Measurements from ENCODE around the gene ETV6. TPM values are rescaled to one million over a fixed set of nuclear protein-coding genes. Genes with fewer than 3 reads are reported as not detected.
"Not testable (repeated sequence)": the region's sequence is repeated elsewhere in the genome, so short reads cannot be mapped to it uniquely, and the experiment has no call there.

The ETV6 gene
- 42.0 TPM for total RNA-seq
- long read RNA-seq, full-length matches to known transcripts, result 3 of 35 reads
- long read RNA-seq, partial matches to known transcripts, result 4 of 35 reads
- long read RNA-seq, other reads (novel, unspliced or antisense), result 28 of 35 reads

DNA sequence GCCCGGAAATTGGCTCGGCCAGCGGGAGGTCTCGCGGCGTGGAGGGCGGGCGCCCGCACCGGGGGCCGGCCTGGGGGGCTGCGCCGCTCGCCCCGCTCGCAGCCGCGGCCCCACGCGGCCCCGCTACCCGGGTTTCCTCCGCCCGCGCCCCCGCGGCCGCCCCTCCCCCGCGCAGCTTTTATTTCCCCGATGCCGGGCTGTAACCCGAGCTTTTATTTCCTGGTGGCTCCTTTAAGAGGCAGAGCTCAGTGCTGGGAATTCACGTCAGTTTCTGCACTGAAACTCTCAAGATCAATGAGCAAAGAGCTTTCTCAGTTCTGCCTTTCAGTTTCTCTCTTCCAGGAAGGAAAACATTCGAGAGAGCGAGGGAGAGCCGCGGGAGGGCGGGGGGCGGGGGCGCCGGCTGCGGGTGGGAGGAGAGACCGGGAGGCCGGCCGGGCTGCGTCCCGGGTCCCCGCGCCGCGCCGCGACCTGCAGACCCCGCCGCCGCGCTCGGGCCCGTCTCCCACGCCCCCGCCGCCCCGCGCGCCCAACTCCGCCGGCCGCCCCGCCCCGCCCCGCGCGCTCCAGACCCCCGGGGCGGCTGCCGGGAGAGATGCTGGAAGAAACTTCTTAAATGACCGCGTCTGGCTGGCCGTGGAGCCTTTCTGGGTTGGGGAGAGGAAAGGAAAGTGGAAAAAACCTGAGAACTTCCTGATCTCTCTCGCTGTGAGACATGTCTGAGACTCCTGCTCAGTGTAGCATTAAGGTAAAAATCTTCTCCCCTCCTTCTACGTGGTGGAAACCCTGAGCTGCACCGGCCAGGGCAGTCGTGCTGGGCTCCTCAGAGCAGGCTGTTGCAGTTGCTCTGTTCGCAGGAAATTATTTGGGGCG is at the start of gene ETV6:
ETV6 (plus strand) TSS at position 262 of the 873 bp plus-strand sequence; CDS start at position 716, 454 bp downstream.
- DNase-seq (ENCODE audit: low spot score), result no peak

DNA sequence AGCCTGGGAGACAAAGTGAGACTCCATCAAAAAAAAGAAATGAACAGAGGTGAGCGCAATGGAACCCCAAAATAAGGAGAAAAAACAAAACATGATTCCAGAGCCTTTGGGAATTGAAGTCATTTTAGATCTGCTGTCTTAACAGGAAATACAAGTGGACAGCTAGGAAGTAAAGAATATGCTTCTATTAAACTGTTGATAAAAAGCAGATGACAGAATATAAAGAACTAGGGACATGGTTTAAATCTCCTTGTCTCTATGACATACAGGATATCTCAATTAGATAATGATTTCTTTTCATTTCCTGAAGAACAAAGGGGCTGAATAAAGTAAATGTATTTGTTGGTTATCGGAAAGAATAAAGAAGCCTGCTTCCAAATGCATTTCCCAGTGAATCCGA is 49.3 kb upstream of the ETV6 start:
- DNase-seq (ENCODE audit: low spot score), result no peak

DNA sequence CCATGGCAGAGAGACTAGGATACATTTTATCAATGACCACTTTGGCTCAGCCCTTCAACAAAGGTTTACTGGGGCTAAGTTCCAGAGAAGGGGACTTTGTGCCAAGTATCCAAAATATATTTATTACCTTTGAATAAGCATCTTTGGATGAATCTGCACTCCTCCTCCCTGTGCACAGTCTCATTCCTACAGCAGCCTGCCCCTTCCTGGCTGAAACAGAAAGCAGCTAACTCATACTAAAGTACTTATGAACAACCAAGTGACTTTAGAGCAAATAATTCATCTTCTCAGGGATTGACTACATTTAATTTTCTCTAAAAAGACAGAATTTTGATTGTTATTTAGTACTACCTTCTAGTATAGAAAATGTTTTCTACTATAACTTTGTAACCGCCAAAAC is 47.8 kb upstream of the ETV6 start:
- DNase-seq (ENCODE audit: low spot score), result no peak

DNA sequence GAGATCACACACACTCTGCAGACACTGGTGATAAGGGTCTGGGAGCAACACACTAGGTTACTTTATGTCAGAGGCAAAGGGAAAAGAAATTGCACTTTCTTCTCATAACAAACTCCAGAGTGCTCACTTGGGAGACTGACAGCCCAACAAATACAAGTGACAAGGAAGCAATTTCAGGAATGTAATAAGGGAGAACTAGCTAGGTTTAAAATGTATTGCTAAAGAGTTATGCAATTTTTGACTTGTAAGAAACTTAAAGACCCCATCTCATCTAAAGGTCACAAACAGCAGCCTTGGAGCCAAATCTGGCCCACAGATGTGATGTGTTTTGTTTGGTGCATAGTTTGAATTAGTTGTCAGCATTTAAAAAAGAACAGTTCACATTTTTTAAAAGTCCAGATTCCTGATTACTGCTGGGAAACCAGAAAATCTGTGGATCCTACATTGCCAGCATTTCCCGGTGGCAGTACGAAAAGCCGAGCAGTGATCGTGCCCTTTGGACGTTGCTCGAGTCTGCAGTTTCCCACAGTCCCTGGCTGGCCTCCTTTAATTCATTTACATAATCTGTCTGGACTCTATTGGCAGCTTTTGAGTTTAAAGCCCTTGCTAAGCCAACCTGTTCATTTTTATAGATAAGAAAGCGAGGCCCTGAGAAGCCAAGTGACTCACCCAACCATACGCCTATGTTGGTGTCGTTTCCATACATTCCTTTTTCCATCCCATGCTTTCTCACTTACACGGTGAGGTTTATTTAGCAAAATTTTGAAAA is 42.0 kb upstream of the ETV6 start:
- no peak for DNase-seq (ENCODE audit: low spot score)

DNA sequence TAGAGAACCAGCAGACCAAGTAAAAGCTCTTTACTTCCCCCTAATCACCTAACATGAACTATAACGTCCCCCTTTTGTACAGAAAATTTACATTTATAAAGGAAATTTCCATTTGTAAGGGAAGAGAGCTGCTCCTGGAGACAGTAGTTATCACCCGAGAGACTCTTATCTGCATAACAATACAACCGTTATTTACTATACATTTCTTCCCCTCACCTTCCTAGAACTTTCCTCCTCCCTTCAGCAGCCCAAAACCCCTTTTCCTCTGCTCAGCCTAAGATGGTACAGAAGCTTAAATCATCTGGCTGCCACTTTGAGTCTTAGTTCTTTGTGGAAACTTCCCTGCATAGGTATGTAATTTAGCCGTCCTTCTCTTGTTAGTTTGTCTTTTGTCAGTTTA is 40.4 kb upstream of the ETV6 start:
- DNase-seq (ENCODE audit: low spot score), result no peak

DNA sequence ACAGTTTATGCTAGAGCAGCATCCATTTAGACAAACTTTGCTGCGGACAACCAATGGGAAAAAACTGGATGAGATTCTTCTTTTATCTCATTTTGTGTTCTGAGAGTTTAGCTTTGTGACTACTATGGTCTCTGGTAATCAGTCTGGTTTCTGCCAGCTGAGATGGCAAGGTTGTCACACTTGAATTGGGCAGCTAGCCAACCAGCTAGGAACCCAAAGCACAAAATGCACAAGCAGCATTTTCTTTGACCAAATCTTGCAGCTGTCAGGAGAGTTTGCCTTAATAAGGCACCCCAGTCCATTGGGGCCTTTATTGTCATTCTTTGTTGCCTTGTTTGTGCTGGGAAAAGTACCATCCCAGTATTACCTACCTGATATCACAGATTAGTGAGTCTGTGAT is 34.0 kb upstream of the ETV6 start:
- no peak for DNase-seq (ENCODE audit: low spot score)

DNA sequence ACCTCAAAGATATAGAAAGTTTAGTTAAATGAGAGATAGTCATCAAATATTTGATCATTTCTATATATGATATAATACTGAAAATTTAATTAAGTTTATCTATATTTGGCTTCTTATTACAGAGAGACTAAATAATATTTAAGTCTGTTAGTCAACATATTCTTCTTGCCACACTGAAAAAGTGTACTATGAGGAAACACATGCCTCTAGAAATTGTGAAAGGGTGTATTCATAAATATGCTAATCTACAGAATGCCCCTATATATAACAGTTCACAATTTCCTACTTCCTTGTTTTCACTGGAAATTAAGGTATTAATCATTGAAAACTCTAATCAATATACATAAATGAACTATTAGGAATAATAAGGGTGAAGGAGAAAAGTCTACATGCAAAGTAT is 31.4 kb upstream of the ETV6 start:
- DNase-seq (ENCODE audit: low spot score), result no peak

DNA sequence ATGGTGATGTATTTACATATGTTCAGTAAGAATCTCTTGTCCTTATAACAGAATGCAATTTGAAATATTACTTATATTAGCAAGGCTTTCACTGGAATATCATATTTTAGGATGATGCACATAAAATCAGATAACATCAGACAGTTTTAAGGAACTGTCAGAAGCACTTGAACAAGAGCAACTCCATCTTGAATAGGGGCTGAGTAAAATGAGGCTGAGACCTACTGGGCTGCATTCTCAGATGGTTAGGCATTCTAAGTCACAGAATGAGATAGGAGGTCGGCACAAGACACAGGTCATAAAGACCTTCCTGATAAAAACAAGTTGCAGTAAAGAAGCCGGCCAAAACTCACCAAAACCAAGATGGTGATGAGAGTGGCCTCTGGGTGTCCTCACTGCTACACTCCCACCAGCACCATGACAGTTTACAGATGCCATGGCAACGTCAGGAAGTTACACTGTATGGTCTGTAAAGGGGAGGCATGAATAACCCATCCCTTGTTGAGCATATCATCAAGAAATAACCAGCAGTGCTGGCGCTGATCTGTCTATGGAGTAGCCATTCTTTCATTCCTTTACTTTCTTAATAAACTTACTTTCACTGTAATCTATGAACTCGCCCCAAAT is 27.6 kb upstream of the ETV6 start:
- DNase-seq (ENCODE audit: low spot score), result no peak

DNA sequence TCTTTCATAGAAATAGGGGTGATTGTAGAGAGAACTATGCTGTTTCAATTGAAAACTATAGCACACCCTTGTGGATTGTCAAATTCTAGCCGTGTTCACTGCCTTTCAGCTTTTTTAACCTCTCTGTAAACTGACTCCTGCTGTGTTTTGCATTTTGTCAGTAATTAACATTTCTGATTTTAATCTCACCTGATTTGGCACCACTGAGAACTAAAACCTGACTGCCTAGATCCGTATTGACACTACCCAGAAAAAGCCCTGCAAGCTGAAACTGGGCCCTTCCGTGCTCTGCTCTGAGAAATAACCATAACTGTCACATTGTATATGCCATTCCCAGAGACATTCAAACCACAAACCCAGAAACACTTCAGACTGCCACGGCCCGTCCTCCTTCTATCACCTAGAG is 26.6 kb upstream of the ETV6 start:
- no peak for DNase-seq (ENCODE audit: low spot score)

DNA sequence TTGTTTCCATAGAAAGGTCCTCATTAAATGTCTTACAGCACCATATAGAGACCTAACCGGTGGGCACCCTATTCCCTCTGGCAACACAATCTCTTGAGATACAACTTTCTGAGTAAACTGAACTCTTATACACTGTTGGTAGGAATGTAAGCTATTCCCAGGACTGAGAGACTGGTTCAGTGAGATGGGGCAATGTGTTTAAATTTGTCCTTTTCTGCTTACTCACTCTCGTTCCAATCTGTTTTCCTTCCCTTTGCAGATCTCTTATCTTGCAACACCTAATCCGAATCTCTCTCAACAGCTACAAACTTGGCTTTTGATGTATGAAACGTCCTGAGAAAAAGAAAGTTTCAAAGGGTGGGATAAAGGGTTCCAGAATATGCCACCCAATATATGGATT is 26.1 kb upstream of the ETV6 start:
- no peak for DNase-seq (ENCODE audit: low spot score)

DNA sequence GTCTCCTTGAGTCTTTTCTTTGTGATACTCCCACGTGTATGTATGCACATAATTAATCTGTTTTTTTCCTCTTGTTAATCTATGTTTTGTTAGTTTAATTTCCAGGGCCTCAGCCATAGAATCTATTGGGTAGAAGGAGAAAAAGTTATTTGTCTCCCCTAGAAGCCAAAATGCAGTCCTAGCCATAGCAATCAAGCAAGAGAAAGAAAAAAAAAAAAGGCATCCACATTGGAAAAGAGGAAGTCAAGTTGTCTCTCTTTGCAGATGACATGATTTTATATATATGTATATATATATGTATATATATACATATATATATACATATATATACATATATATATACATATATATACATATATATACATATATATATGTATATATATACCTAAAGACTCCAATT is 25.4 kb upstream of the ETV6 start:
- DNase-seq (ENCODE audit: low spot score), result no peak

DNA sequence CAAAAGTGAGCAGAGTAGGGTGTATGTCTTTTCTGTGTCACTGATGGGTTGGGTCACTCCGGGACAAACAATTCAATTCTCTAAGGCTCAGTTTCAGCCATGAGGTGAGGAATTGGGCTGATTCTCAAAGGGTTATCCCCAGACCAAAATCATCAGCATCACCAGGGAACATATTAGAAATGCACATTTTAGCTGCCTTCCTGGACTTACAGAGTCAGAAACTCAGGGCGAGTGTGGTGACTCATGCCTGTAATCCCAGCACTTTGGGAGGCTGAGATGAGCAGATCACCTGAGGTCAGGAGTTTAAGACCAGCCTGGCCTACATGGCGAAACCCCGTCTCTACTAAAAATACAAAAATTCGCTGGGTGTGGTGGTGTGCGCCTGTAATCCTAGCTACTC is 21.8 kb upstream of the ETV6 start:
- not testable (repeated sequence) for DNase-seq (ENCODE audit: low spot score)

DNA sequence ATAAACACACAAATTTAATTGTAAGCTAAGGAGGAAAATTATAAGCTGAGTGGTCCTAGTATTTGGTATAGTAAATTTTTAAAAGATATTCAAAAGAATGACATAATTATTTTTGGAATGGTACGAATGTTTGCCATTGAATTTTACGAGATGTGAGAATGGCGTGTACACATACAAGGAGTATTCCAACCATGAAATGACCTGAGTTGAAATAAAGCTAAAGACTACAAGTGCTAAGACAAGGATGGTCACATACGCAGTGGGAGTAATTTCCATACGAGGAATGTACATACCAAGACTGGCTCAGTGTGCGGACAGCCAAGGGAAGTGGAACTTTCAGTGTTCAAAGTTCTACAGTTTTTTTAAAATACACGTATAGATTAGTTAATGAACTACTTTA is 21.1 kb upstream of the ETV6 start:
- no peak for DNase-seq (ENCODE audit: low spot score)

DNA sequence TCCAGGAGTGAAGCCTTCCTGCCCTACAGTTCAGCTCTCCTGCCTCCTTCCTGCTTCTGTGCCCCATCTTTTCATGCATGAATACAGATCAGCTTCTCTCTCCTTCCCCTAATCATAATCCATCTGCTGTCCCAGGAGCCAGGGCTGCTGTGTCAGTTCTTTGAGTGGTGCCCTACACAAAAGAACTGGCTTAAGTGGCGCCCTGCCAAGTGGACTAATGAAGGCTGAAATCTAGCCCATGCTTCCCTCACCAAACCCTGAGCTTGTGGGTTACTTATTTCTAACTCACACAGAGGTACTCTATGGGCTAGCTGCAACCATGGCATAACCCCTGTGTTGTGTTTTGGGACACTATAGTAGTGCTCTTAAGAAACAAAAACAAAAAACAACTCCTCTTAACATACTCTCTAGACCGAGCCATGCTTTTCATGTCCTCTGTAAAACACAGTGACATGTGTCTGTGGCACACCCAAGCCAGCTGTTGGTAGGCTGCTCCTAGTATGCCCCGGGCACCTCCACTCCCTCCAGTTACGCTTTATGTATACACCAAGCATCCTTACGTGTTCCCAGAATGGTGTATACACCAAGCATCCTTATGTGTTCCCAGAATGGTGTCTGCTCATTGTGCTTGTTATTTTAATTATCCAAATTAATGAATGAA is 19.3 kb upstream of the ETV6 start:
- DNase-seq (ENCODE audit: low spot score), result no peak

DNA sequence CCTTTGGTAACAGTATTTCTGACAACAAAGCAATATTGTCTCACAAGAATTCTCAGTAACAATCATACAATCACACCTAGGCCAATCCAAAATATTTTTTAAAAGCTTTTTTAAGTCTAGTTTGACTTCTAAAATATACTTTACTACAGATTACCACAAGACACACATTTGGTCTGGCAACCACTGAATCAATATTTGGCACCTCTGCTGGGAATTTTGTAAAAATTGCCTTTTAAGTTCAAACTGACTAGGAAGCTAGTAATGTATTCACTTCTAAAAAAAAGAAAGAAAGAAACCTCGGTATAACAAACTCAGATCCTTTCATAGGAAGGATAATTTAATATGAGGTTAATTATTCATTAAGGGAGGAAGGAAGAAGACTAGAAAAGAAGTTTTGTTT is 18.2 kb upstream of the ETV6 start:
- DNase-seq (ENCODE audit: low spot score), result no peak

DNA sequence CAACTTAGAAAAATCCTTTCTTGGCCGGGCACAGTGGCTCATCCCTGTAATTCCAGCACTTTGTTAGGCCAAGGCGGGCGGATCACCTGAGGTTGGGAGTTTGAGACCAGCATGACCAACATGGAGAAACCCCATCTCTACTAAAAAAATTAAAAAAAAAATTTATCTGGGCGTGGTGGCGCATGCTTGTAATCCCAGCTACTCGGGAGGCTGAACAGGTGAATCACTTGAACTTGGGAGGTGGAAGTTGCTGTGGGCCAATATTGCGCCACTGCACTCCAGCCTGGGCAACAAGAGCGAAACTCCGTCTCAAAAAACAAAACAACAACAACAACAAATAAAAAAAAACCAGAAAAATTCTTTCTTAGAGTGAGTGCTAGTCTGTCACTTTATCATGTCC is 17.6 kb upstream of the ETV6 start:
- not testable (repeated sequence) for DNase-seq (ENCODE audit: low spot score)

DNA sequence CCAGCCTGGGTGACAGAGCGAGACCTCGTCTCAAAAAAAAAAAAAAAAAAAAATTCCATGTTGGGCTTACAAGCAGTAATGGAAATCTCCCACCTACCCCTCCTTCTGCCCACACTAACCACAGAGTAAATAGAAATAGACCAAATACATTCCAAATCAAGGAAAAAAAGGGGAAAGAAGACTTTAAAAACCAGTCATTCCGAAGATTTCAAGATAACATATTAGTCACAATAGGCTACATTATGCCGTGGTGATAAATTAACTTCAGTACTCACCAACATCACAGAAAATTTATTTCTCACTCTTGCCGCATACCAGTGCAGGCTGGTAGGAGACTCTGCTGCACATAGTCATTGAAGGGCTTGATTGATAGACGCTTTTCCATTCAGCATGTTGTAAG is 15.5 kb upstream of the ETV6 start:
- no peak for DNase-seq (ENCODE audit: low spot score)

DNA sequence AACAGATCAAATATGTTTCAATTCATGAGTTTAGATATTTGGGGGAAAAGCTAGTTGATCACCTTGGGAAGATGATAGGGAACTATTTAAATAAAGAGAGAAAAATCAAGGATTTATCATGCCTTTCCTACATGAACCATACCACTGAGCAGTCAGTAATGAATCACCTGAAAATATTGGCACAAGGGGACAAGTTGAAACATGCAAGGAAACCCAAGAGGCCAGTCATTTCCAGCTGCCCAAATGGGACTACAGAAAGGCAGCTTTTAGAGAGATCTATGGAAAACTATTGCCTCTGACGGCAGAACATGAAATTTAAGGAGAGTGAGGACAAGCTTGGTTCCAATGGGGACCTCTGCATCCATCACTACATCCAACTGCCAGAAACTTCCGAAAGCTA is 14.1 kb upstream of the ETV6 start:
- DNase-seq (ENCODE audit: low spot score), result no peak

DNA sequence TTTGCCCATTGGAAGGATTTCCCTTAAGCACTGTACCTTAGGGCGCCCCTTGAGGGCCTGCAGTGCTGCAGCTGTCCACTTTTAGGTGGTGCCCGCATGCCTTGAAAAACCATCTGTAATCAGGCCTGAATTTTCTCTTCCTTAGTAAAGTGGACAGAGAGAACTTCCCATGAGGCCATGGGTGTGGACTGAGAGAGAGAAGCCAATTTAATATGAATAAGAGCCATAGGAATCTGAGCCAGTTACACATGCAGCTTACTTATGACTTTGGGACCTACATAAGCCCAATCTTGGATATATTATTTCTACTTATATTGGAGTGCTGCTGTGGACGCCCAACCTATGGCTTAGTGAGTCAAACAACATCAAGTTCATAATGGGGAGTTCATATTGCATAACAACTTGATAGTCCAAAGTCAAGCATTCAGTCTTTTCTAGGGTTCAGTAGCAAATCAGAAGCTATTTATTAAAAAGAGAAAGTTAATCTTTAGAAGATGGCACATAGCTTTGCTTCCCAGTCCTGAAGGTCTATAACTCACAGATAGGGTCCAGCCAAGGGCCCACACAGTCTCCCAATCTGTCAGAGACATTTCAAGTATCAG is 11.1 kb upstream of the ETV6 start:
- DNase-seq (ENCODE audit: low spot score), result no peak

DNA sequence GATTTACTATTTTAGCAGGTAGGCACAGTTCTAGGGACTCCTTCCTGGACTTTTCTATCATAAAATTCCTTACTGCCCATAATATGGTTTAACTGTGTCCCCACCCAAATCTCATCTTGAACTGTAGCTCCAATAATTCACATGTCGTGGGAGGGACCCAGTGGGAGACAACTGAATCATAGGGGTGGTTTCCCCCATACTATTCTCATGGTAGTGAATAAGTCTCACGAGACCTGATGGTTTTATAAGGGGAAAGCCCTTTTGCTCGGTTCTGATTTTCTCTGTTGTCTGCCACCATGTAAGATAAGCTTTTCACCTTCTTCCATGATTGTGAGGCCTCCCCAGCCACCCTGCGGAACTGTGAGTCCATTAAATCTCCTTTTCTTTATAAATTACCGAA is 10.0 kb upstream of the ETV6 start:
- no peak for DNase-seq (ENCODE audit: low spot score)

DNA sequence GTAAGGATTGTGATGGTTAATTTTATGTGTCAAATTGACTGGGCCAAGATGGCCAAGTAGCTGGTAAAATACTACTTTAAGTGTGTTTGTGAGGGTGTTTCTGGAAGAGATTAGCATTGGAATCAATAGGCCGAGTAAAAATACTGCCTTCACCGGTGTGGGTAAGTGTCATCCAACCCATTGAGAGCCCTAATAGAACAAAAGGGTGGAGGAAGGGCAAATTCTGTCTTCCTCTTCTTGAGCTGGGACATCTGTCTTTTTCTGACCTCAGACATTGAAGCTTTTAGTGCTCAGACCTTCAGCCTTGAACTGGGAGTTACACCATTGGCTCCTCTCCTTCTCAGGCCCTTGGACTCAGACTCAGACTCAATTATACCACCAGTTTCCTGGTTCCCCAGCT is 8.0 kb upstream of the ETV6 start:
- DNase-seq (ENCODE audit: low spot score), result no peak

Data from mesenteric fat pad (tissue), 1 donor.